Endodermal cell (in vitro differentiated cells): ENCODE data around the gene ACTRT2. TPM values are rescaled to one million over a fixed set of nuclear protein-coding genes. Genes with fewer than 3 reads are reported as not detected.

Source experiments
- DNase-seq: peaks from one replicate; pipeline ENCODE4 v3.0.0-alpha.2; 2017
- H3K27ac ChIP-seq: 2 replicates; pipeline ENCODE4 v1.5.1; 2013; ENCODE audit warnings: mild to moderate bottlenecking, low read depth, low read length, moderate library complexity
- H3K27me3 ChIP-seq: 2 replicates; pipeline ENCODE4 v1.6.1; 2013; ENCODE audit warnings: mild to moderate bottlenecking, low read length, moderate library complexity; ENCODE audit not compliant: insufficient read depth, control insufficient read depth, poor library complexity, severe bottlenecking
- H3K36me3 ChIP-seq: 2 replicates; pipeline ENCODE4 v1.7.0; 2013; ENCODE audit warnings: mild to moderate bottlenecking, low read length, moderate library complexity; ENCODE audit not compliant: control insufficient read depth, insufficient read depth
- H3K4me1 ChIP-seq: one replicate; pipeline ENCODE4 v1.7.0; 2013; ENCODE audit warnings: low read length; ENCODE audit not compliant: control insufficient read depth, insufficient read depth
- H3K4me3 ChIP-seq: 2 replicates; pipeline ENCODE4 v1.5.1; 2013; ENCODE audit warnings: mild to moderate bottlenecking, low read length, moderate library complexity
- H3K9ac ChIP-seq: 2 replicates; pipeline ENCODE4 v1.6.1; 2013; ENCODE audit warnings: mild to moderate bottlenecking, low read length, moderate library complexity; ENCODE audit not compliant: poor library complexity, severe bottlenecking; ENCODE audit errors: extremely low read depth
- H3K9me3 ChIP-seq: 2 replicates; pipeline ENCODE4 v1.6.1; 2013; ENCODE audit warnings: mild to moderate bottlenecking, low read length, moderate library complexity; ENCODE audit not compliant: control insufficient read depth
- H3K27ac Mint-ChIP-seq: 2 replicates; pipeline ENCODE4 v1.8.0; 2020; ENCODE audit warnings: mixed read lengths
- H3K27me3 Mint-ChIP-seq: 2 replicates; pipeline ENCODE4 v1.8.0; 2021; ENCODE audit warnings: mild to moderate bottlenecking, mixed read lengths; ENCODE audit not compliant: insufficient read depth
- H3K36me3 Mint-ChIP-seq: 2 replicates; pipeline ENCODE4 v1.8.0; 2020; ENCODE audit warnings: low read depth, mixed read lengths
- H3K4me1 Mint-ChIP-seq: 2 replicates; pipeline ENCODE4 v1.8.0; 2020; ENCODE audit warnings: mixed read lengths
- H3K4me3 Mint-ChIP-seq: 2 replicates; pipeline ENCODE4 v1.8.0; 2020; ENCODE audit warnings: mild to moderate bottlenecking, moderate library complexity, mixed read lengths
- H3K9me3 Mint-ChIP-seq: 2 replicates; pipeline ENCODE4 v1.8.0; 2020; ENCODE audit warnings: mild to moderate bottlenecking, mixed read lengths
- CTCF ChIP-seq: fragments of 200-600 bp; sonication (generic); conservative IDR thresholded peaks from 2 replicates; pipeline ENCODE4 v1.5.0; 2021; ENCODE audit warnings: antibody characterized with exemption, mild to moderate bottlenecking
- WGBS, 2 experiments: methylation state at CpG; one replicate each; pipeline versions ENCODE4 v1.1.5 to v1.1.7; 2013; ENCODE audit warnings: missing lambda C conversion rate in 2 of 2, mixed read lengths in 1 of 2; ENCODE audit not compliant: insufficient coverage in 1 of 2, insufficient read length in 1 of 2; 5-methylcytosine and 5-hydroxymethylcytosine counted together
- total RNA-seq, 2 donors: library from RNA; stranded (reverse); fragmentation: NEBNext Ultra II Directional in 1 of 2; extraction: Animal tissue kit (Norgen Biotek cat#: 25700) in 1 of 2; gene quantifications; 2 replicates in 1 of 2; 3 replicates in 1 of 2; pipeline ENCODE4 v1.2.1, GENCODE V29; 2021

The ACTRT2 gene
- total RNA-seq, 2 donors from 2014 or later = not detected

GRCh38 chr1:3026124-3026523 lies 4.9 kb downstream of the ACTRT2 start:
- H3K4me3 Mint-ChIP-seq = no peak overlapping the region
- Histone ChIP-seq H3K27me3 (no peaks in the 10 kb centered on the region), H3K9ac (no peak overlapping the region), H3K27ac (no peak overlapping the region), H3K4me3 (no peak overlapping the region), H3K4me1 (no peaks in the 10 kb centered on the region), H3K9me3 (peaks cover 13% of the 10 kb centered on the region), H3K36me3 (no peaks in the 10 kb centered on the region)
- no peaks in the 10 kb centered on the region for H3K27me3 Mint-ChIP-seq
- H3K36me3 Mint-ChIP-seq = no peaks in the 10 kb centered on the region
- no peak for TF ChIP-seq CTCF
- H3K27ac Mint-ChIP-seq = no peak overlapping the region
- H3K9me3 Mint-ChIP-seq = peaks cover 51% of the 10 kb centered on the region
- DNase-seq = no peak
- no peaks in the 10 kb centered on the region for H3K4me1 Mint-ChIP-seq
- 88% methylated on average over 1 of the region's 1 CpG; no CpG with 5 or more reads in 1 of the 2 experiments for WGBS, 2 experiments

- DNase-seq = peak; percentile 12
- Histone ChIP-seq H3K9me3 (peaks cover 13% of the 10 kb centered on the region), H3K27me3 (no peaks in the 10 kb centered on the region), H3K36me3 (no peaks in the 10 kb centered on the region), H3K4me3 (no peak overlapping the region), H3K4me1 (no peaks in the 10 kb centered on the region), H3K27ac (no peak overlapping the region), H3K9ac (no peak overlapping the region)
- H3K27me3 Mint-ChIP-seq = no peaks in the 10 kb centered on the region
- H3K4me1 Mint-ChIP-seq = no peaks in the 10 kb centered on the region
- H3K4me3 Mint-ChIP-seq = no peak overlapping the region
- H3K9me3 Mint-ChIP-seq = peaks cover 47% of the 10 kb centered on the region
- 75 to 76% methylated on average over 9 to 11 of the region's 11 CpGs for WGBS, 2 experiments
- no peak for TF ChIP-seq CTCF
- no peaks in the 10 kb centered on the region for H3K36me3 Mint-ChIP-seq
- no peak overlapping the region for H3K27ac Mint-ChIP-seq
Observed at GRCh38 chr1:3026581-3027391, 5.5 kb downstream of the ACTRT2 start.

- Histone ChIP-seq H3K9me3 (peaks cover 13% of the 10 kb centered on the region), H3K27me3 (no peaks in the 10 kb centered on the region), H3K27ac (no peak overlapping the region), H3K4me1 (no peaks in the 10 kb centered on the region), H3K9ac (no peak overlapping the region), H3K4me3 (no peak overlapping the region), H3K36me3 (no peaks in the 10 kb centered on the region)
- Mint-ChIP-seq H3K27me3 (no peaks in the 10 kb centered on the region), H3K4me3 (no peak overlapping the region), H3K4me1 (no peaks in the 10 kb centered on the region), H3K27ac (no peak overlapping the region), H3K9me3 (peaks cover 51% of the 10 kb centered on the region), H3K36me3 (no peaks in the 10 kb centered on the region)
- DNase-seq = peak; percentile 15
- TF ChIP-seq CTCF = no peak
- WGBS, 2 experiments = 88 to 91% methylated on average over 13 to 20 of the region's 20 CpGs
Observed at GRCh38 chr1:3027611-3028371, 6.5 kb downstream of the ACTRT2 start.
